Endothelial cell of umbilical vein (primary cell): Measurements from ENCODE around the gene ASB10. TPM values are rescaled to one million over a fixed set of nuclear protein-coding genes. Genes with fewer than 3 reads are reported as not detected.

ENCODE experiments used
- BruUV-seq: library from RNA; stranded (reverse); fragments of 400-500 nt; replicated peaks from 2 replicates; lab custom pipeline; 2021; lab: Mats Ljungman, UMichigan
- CTCF ChIA-PET: fragments of 300-600, 350-600 bp; sonication (Branson Sonifier 250); formaldehyde crosslinking; loops from one replicate; lab custom pipeline; 2021; ENCODE audit warnings: antibody characterized with exemption, inconsistent platforms; lab: Charles Lee
- POLR2A ChIA-PET: fragments of 300-600, 350-600 bp; sonication (Branson Sonifier 250); formaldehyde crosslinking; loops from one replicate; lab custom pipeline; 2021; ENCODE audit warnings: antibody characterized with exemption, inconsistent platforms; lab: Charles Lee
- DNase-seq: peaks from one replicate; pipeline ENCODE4 v3.0.0-alpha.2; 2011; ENCODE audit warnings: low read depth, low spot score
- FAIRE-seq: peaks from 2 replicates; lab custom pipeline; 2011; peaks lifted over from hg19 to GRCh38; lab: Jason Lieb, UNC
- H2AFZ ChIP-seq: 2 replicates; pipeline ENCODE4 v1.6.0; 2012; ENCODE audit warnings: low read depth, low read length, control low read depth, inconsistent platforms
- H3K27ac ChIP-seq: 2 replicates; pipeline ENCODE4 v1.5.1; 2011; ENCODE audit warnings: low read depth, mild to moderate bottlenecking, control low read depth, low read length, moderate library complexity; ENCODE audit not compliant: insufficient read depth
- H3K27me3 ChIP-seq, 2 experiments: 2 replicates each; pipeline versions ENCODE4 v1.6.0 to v1.6.1; 2011; ENCODE audit warnings: low read length in 2 of 2, mixed read lengths in 1 of 2; ENCODE audit not compliant: control insufficient read depth in 2 of 2, insufficient read depth in 2 of 2
- H3K36me3 ChIP-seq, 2 experiments: 2 replicates in 1 of 2; 3 replicates in 1 of 2; pipeline ENCODE4 v1.5.1; 2011; ENCODE audit warnings: low read length in 2 of 2, mild to moderate bottlenecking in 1 of 2, moderate library complexity in 1 of 2; ENCODE audit not compliant: control insufficient read depth in 2 of 2, insufficient read depth in 2 of 2; ENCODE audit errors: extremely low read depth in 1 of 2
- H3K4me1 ChIP-seq: 3 replicates; pipeline ENCODE4 v1.5.1; 2011; ENCODE audit warnings: mild to moderate bottlenecking, low read length; ENCODE audit not compliant: control insufficient read depth, insufficient read depth; ENCODE audit errors: extremely low read depth
- H3K4me2 ChIP-seq: 2 replicates; pipeline ENCODE4 v1.6.1; 2011; ENCODE audit warnings: low read length, control low read depth, mixed read lengths; ENCODE audit not compliant: insufficient read depth
- H3K4me3 ChIP-seq, 3 experiments: fragments of 200-600 bp in 1 of 3; sonication (generic), shearing (Covaris generic) in 1 of 3; replicated peaks in 1 of 3; 2 replicates each; pipeline ENCODE4 v1.5.1; 2011 to 2016; ENCODE audit warnings: control low read depth in 3 of 3, low read length in 3 of 3, mild to moderate bottlenecking in 2 of 3, inconsistent platforms in 1 of 3, low read depth in 1 of 3, moderate library complexity in 1 of 3; ENCODE audit not compliant: insufficient read depth in 1 of 3
- H3K79me2 ChIP-seq: 2 replicates; pipeline ENCODE4 v1.6.0; 2012; ENCODE audit warnings: low read length, inconsistent platforms; ENCODE audit not compliant: control insufficient read depth, insufficient read depth
- H3K9ac ChIP-seq: replicated peaks from 2 replicates; pipeline ENCODE3; 2011; ENCODE audit warnings: low read length, control low read depth; ENCODE audit not compliant: insufficient read depth; ENCODE audit errors: extremely low read depth
- H3K9me1 ChIP-seq: replicated peaks from 3 replicates; pipeline ENCODE4 v1.6.0; 2011; ENCODE audit warnings: mild to moderate bottlenecking, low read length; ENCODE audit not compliant: control insufficient read depth, insufficient read depth; ENCODE audit errors: extremely low read depth
- H3K9me3 ChIP-seq: replicated peaks from 2 replicates; pipeline ENCODE4 v1.5.1; 2012; ENCODE audit warnings: low read length, inconsistent platforms; ENCODE audit not compliant: control insufficient read depth, insufficient read depth
- H4K20me1 ChIP-seq: replicated peaks from 2 replicates; pipeline ENCODE3; 2011; ENCODE audit warnings: mild to moderate bottlenecking, low read length; ENCODE audit not compliant: control insufficient read depth, insufficient read depth; ENCODE audit errors: extremely low read depth
- CTCF ChIP-seq, 2 donors: IDR thresholded peaks; 1 replicate in 1 of 2; 2 replicates in 1 of 2; pipeline ENCODE4 v1.5.1; 2011; ENCODE audit warnings: low read length in 2 of 2, mild to moderate bottlenecking in 2 of 2, moderate library complexity in 2 of 2, control low read depth in 1 of 2, inconsistent platforms in 1 of 2, low read depth in 1 of 2; ENCODE audit not compliant: insufficient read depth in 1 of 2; ENCODE audit errors: extremely low read depth in 1 of 2
- EZH2 ChIP-seq: IDR thresholded peaks from 2 replicates; pipeline ENCODE4 v1.6.1; 2012; ENCODE audit warnings: borderline replicate concordance, low read depth, mild to moderate bottlenecking, moderate library complexity, low read length, inconsistent platforms; ENCODE audit not compliant: severe bottlenecking
- FOS ChIP-seq: IDR thresholded peaks from 2 replicates; pipeline ENCODE4 v1.6.1; 2011; ENCODE audit warnings: mild to moderate bottlenecking, low read length, moderate library complexity, borderline replicate concordance; ENCODE audit not compliant: insufficient read depth
- GATA2 ChIP-seq: IDR thresholded peaks from 2 replicates; pipeline ENCODE4 v1.7.0; 2011; ENCODE audit warnings: low read depth, mild to moderate bottlenecking, moderate library complexity, mixed read lengths, low read length; ENCODE audit not compliant: insufficient read length, insufficient read depth
- JUN ChIP-seq: IDR thresholded peaks from 2 replicates; pipeline ENCODE4 v1.6.1; 2011; ENCODE audit warnings: borderline replicate concordance, low read depth; ENCODE audit not compliant: insufficient read length, insufficient read depth
- MAX ChIP-seq: IDR thresholded peaks from 2 replicates; pipeline ENCODE4 v1.6.1; 2011; ENCODE audit not compliant: insufficient read depth, insufficient read length
- MYC ChIP-seq: IDR thresholded peaks from one replicate; pipeline ENCODE4 v1.6.1; 2011; ENCODE audit warnings: mild to moderate bottlenecking, low read depth, low read length
- POLR2A ChIP-seq: IDR thresholded peaks from 2 replicates; pipeline ENCODE4 v1.6.1; 2012; ENCODE audit warnings: low read depth, mild to moderate bottlenecking, control low read depth, low read length
- POLR2AphosphoS5 ChIP-seq: IDR thresholded peaks from 2 replicates; pipeline ENCODE4 v1.6.1; 2012; ENCODE audit warnings: low read depth, mild to moderate bottlenecking, control low read depth, low read length, moderate library complexity; ENCODE audit not compliant: insufficient read depth
- dilution Hi-C: fragments of 300-500 bp; cut with MboI; formaldehyde crosslinking; loops from one replicate; pipeline ENCODE4 v1.15.0; 2019; ENCODE audit warnings: low sequenced_read_pairs; ENCODE audit not compliant: extremely low pct_ligation_motif_present
- intact Hi-C: fragments of 100-400 bp; cut with micrococcal nuclease; formaldehyde crosslinking; loops from one replicate; pipeline ENCODE4 v1.10.0; 2022
- polyA plus RNA-seq, 4 experiments: library from polyadenylated mRNA; depleted of rRNA in 3 of 4; stranded (reverse) in 3 of 4; unstranded in 1 of 4; fragments of >200 nt; gene quantifications; 2 replicates each; pipeline versions ENCODE4 v1.2.1 to v1.2.3, GENCODE V29; 2011 to 2012; ENCODE audit warnings: missing spikeins in 1 of 4
- total RNA-seq: library from RNA; stranded (reverse); gene quantifications from 2 replicates; pipeline ENCODE4 v1.2.3, GENCODE V29; 2021

Gene ASB10
- total and polyA plus RNA-seq, 2 donors (not counting 3 experiments of a cell fraction or from before 2014, with no cell fraction given), result not detected

GRCh38 chr7:151168787-151169162 lies 18.3 kb downstream of the ASB10 start:
- H2AFZ ChIP-seq, result no peak overlapping the region
- H3K27me3 ChIP-seq, result peaks cover 43 to 59% of the 10 kb centered on the region in 2 experiments
- FAIRE-seq (no peak), DNase-seq (no peak)
- TF ChIP-seq GATA2 (no peak), CTCF (IDR thresholded peaks at IDR 0.05; ENCODE audit: extremely low read depth in 1 of 2, insufficient read depth in 1 of 2, low read depth in 1 of 2, low read length in 2 of 2) (no peak), MYC (no peak), POLR2A (no peak), JUN (no peak), MAX (no peak), FOS (no peak), EZH2 (no peak), POLR2AphosphoS5 (no peak)
- no peak overlapping the region for H3K4me2 ChIP-seq
- no peaks in the 10 kb centered on the region for H3K79me2 ChIP-seq
- CTCF ChIA-PET, result interaction anchor here (1.0 to 1.9 kb wide), 4 partner anchors 9 to 180 kb away, joined by 3 to 4 read pairs (median 4); no protein-coding TSS in a partner anchor
- BruUV-seq, result no TSS peak
- dilution Hi-C loops, result no loop called here
- H3K27ac ChIP-seq, result no peak overlapping the region
- peaks cover 6% of the 10 kb centered on the region for H3K4me1 ChIP-seq
- intact Hi-C loops, result no loop called here
- H3K36me3 ChIP-seq, result no peaks in the 10 kb centered on the region
- POLR2A ChIA-PET, result no interaction called here
- no peak overlapping the region for H3K4me3 ChIP-seq
- H3K9ac ChIP-seq, result no peak overlapping the region
- no peaks in the 10 kb centered on the region for H3K9me1 ChIP-seq
- no peaks in the 10 kb centered on the region for H3K9me3 ChIP-seq
- H4K20me1 ChIP-seq, result no peaks in the 10 kb centered on the region
